Hematopoietic multipotent progenitor cell (in vitro differentiated cells): ENCODE results near the gene OR13H1. TPM values are rescaled to one million over a fixed set of nuclear protein-coding genes. Genes with fewer than 3 reads are reported as not detected.
"Not testable (repeated sequence)": the region's sequence is repeated elsewhere in the genome, so short reads cannot be mapped to it uniquely, and the experiment has no call there.

Experiments
- DNase-seq, 3 donors: peaks; one replicate each; pipeline ENCODE4 v3.0.0-alpha.2; 2011 to 2015; ENCODE audit warnings: low read depth in 2 of 3, low spot score in 2 of 3
- total RNA-seq: library from RNA; depleted of rRNA; stranded (reverse); fragments of >200 nt; gene quantifications from one replicate; pipeline ENCODE4 v1.2.3, GENCODE V29; 2012

Gene OR13H1
- total RNA-seq, result under 0.01 TPM

- DNase-seq, result no peak
Measured at GRCh38 chrX:131543774-131544173, at the start of gene OR13H1. TSS of gene OR13H1 (plus strand) at chrX:131544074. CDS start at chrX:131544074, 0 bp downstream.

GRCh38 chrX:131501556-131501955 is 42.3 kb upstream of the OR13H1 start:
- not testable (repeated sequence) for DNase-seq

- DNase-seq, result no peak
Measured at GRCh38 chrX:131513159-131513914, 30.5 kb upstream of the OR13H1 start.

- DNase-seq, result no peak
Measured at GRCh38 chrX:131521824-131522223, 22.1 kb upstream of the OR13H1 start.

- DNase-seq, result no peak
Measured at GRCh38 chrX:131544218-131544617, 344 bp downstream of the OR13H1 start.

GRCh38 chrX:131549011-131549410 is 5.1 kb downstream of the OR13H1 start:
- DNase-seq, result no peak

GRCh38 chrX:131552453-131552852 is 8.6 kb downstream of the OR13H1 start:
- not testable (repeated sequence) for DNase-seq

- DNase-seq, result no peak
Measured at GRCh38 chrX:131558562-131558961, 14.7 kb downstream of the OR13H1 start.

GRCh38 chrX:131564553-131565229 is 20.8 kb downstream of the OR13H1 start:
- DNase-seq, result no peak

- no peak for DNase-seq
Measured at GRCh38 chrX:131565909-131566308, 22.0 kb downstream of the OR13H1 start.

GRCh38 chrX:131571348-131571747 is 27.5 kb downstream of the OR13H1 start:
- no peak for DNase-seq

- no peak for DNase-seq
Measured at GRCh38 chrX:131572372-131573014, 28.6 kb downstream of the OR13H1 start.

- no peak for DNase-seq
Measured at GRCh38 chrX:131577413-131577812, 33.5 kb downstream of the OR13H1 start.

- no peak for DNase-seq
Measured at GRCh38 chrX:131577999-131578734, 34.3 kb downstream of the OR13H1 start.

GRCh38 chrX:131578735-131579367 is 35.0 kb downstream of the OR13H1 start:
- not testable (repeated sequence) for DNase-seq

- DNase-seq, result no peak
Measured at GRCh38 chrX:131588995-131589394, 45.1 kb downstream of the OR13H1 start.
